IMR-90 (cell line): ENCODE results near the gene OXLD1. TPM values are rescaled to one million over a fixed set of nuclear protein-coding genes. Genes with fewer than 3 reads are reported as not detected.
"Not testable (repeated sequence)": the region's sequence is repeated elsewhere in the genome, so short reads cannot be mapped to it uniquely, and the experiment has no call there.

Source experiments
- ATAC-seq: fragments of 200-7000 bp; cut with Tn5 transposase; 2 replicates; pipeline ENCODE4 v1.9.1; 2020; ENCODE audit warnings: low read depth, mild to moderate bottlenecking, moderate library complexity
- BruUV-seq: library from RNA; stranded (reverse); fragments of 400-500 nt; replicated peaks from 2 replicates; lab custom pipeline; 2021; lab: Mats Ljungman, UMichigan
- CTCF ChIA-PET: fragments of 300-600 bp; formaldehyde crosslinking; extraction: SDS; loops from one replicate; lab custom pipeline; 2021; ENCODE audit warnings: antibody characterized with exemption; lab: Yijun Ruan, JAX
- POLR2A ChIA-PET: fragments of 300-600 bp; sonication (Branson Sonifier 250); formaldehyde crosslinking; loops from one replicate; lab custom pipeline; 2022; ENCODE audit warnings: antibody characterized with exemption; ENCODE audit not compliant: unreplicated experiment; lab: Charles Lee
- DNase-seq: peaks from one replicate; pipeline ENCODE4 v3.0.0; 2013
- H2AFZ ChIP-seq: replicated peaks from 2 replicates; pipeline ENCODE3; 2013; ENCODE audit warnings: low read length, mild to moderate bottlenecking; ENCODE audit not compliant: poor library complexity
- H2AK5ac ChIP-seq: 2 replicates; pipeline ENCODE4 v1.6.1; 2013; ENCODE audit warnings: low read depth, low read length, inconsistent platforms
- H2AK9ac ChIP-seq: replicated peaks from 2 replicates; pipeline ENCODE3; 2013; ENCODE audit warnings: mild to moderate bottlenecking, low read depth, low read length, moderate library complexity; ENCODE audit not compliant: poor library complexity
- H2BK120ac ChIP-seq: 2 replicates; pipeline ENCODE4 v1.6.1; 2013; ENCODE audit warnings: low read depth, low read length, inconsistent platforms
- H2BK15ac ChIP-seq: 3 replicates; pipeline ENCODE4 v1.6.1; 2013; ENCODE audit warnings: low read depth, low read length, inconsistent platforms
- H2BK20ac ChIP-seq: 2 replicates; pipeline ENCODE4 v1.6.1; 2013; ENCODE audit warnings: low read depth, mild to moderate bottlenecking, inconsistent platforms, low read length, moderate library complexity
- H2BK5ac ChIP-seq: 2 replicates; pipeline ENCODE4 v1.6.1; 2013; ENCODE audit warnings: mild to moderate bottlenecking, low read depth, low read length, inconsistent platforms; ENCODE audit not compliant: poor library complexity, severe bottlenecking
- H3K14ac ChIP-seq: replicated peaks from 2 replicates; pipeline ENCODE4 v1.6.1; 2013; ENCODE audit warnings: low read depth, low read length, inconsistent platforms
- H3K18ac ChIP-seq: 2 replicates; pipeline ENCODE4 v1.6.1; 2013; ENCODE audit warnings: low read depth, low read length, control low read depth
- H3K23ac ChIP-seq: 2 replicates; pipeline ENCODE4 v1.6.1; 2013; ENCODE audit warnings: low read depth, low read length, inconsistent platforms
- H3K27ac ChIP-seq: 2 replicates; pipeline ENCODE4 v1.5.1; 2013; ENCODE audit warnings: mild to moderate bottlenecking, control low read depth, low read length; ENCODE audit not compliant: insufficient read depth
- H3K27me3 ChIP-seq: 2 replicates; pipeline ENCODE4 v1.6.1; 2013; ENCODE audit warnings: low read length; ENCODE audit not compliant: control insufficient read depth, insufficient read depth
- H3K36me3 ChIP-seq: 2 replicates; pipeline ENCODE4 v1.6.1; 2013; ENCODE audit warnings: low read length, mixed read lengths; ENCODE audit not compliant: control insufficient read depth, insufficient read depth
- H3K4ac ChIP-seq: 2 replicates; pipeline ENCODE4 v1.6.1; 2013; ENCODE audit warnings: low read depth, low read length, inconsistent platforms
- H3K4me1 ChIP-seq: 2 replicates; pipeline ENCODE4 v1.6.1; 2013; ENCODE audit warnings: low read length, mixed read lengths; ENCODE audit not compliant: control insufficient read depth, insufficient read depth
- H3K4me2 ChIP-seq: 2 replicates; pipeline ENCODE4 v1.6.1; 2013; ENCODE audit warnings: low read depth, mild to moderate bottlenecking, control low read depth, low read length, moderate library complexity
- H3K4me3 ChIP-seq: 2 replicates; pipeline ENCODE4 v1.5.1; 2013; ENCODE audit warnings: low read depth, mild to moderate bottlenecking, control low read depth, low read length, moderate library complexity; ENCODE audit not compliant: insufficient read depth
- H3K56ac ChIP-seq: 2 replicates; pipeline ENCODE4 v1.6.1; 2013; ENCODE audit warnings: low read length, inconsistent platforms; ENCODE audit not compliant: insufficient read depth; ENCODE audit errors: extremely low read depth
- H3K79me1 ChIP-seq, 2 experiments: 2 replicates each; pipeline ENCODE4 v1.6.1; 2013; ENCODE audit warnings: low read length in 2 of 2, inconsistent platforms in 1 of 2, low read depth in 1 of 2
- H3K9ac ChIP-seq: 2 replicates; pipeline ENCODE4 v1.6.1; 2013; ENCODE audit warnings: low read depth, low read length, control low read depth
- H3K9me1 ChIP-seq: 2 replicates; pipeline ENCODE4 v1.6.1; 2013; ENCODE audit warnings: low read length, inconsistent platforms; ENCODE audit not compliant: insufficient read depth
- H3K9me3 ChIP-seq: 2 replicates; pipeline ENCODE4 v1.6.1; 2013; ENCODE audit warnings: low read length; ENCODE audit not compliant: control insufficient read depth, insufficient read depth
- H4K20me1 ChIP-seq: 2 replicates; pipeline ENCODE4 v1.6.1; 2013; ENCODE audit warnings: low read length, inconsistent platforms; ENCODE audit not compliant: insufficient read depth
- H4K5ac ChIP-seq: 2 replicates; pipeline ENCODE4 v1.6.1; 2013; ENCODE audit warnings: mild to moderate bottlenecking, low read depth, low read length, control low read depth
- H4K8ac ChIP-seq, 2 experiments: 2 replicates each; pipeline ENCODE4 v1.6.1; 2013; ENCODE audit warnings: low read depth in 2 of 2, low read length in 2 of 2, control low read depth in 1 of 2, inconsistent platforms in 1 of 2
- H4K91ac ChIP-seq: 2 replicates; pipeline ENCODE4 v1.6.1; 2013; ENCODE audit warnings: low read depth, low read length, inconsistent platforms; ENCODE audit not compliant: insufficient read depth
- CTCF ChIP-seq: conservative IDR thresholded peaks from 2 replicates; pipeline ENCODE4 v1.5.1; 2012; ENCODE audit warnings: mild to moderate bottlenecking, low read depth, low read length, improper control_type of control experiment
- RAD21 ChIP-seq: IDR thresholded peaks from 2 replicates; pipeline ENCODE4 v1.6.1; 2012; ENCODE audit warnings: low read length, improper control_type of control experiment
- SMC3 ChIP-seq: fragments of 150-350 bp; IDR thresholded peaks from 2 replicates; pipeline ENCODE4 v1.6.1; 2016; ENCODE audit warnings: low read depth, mild to moderate bottlenecking, antibody characterized with exemption, low read length, moderate library complexity
- WGBS, 2 experiments: methylation state at CpG; one replicate each; pipeline versions ENCODE4 v1.1.5 to v1.1.7; 2013; ENCODE audit warnings: missing lambda C conversion rate in 2 of 2; ENCODE audit not compliant: insufficient read length in 1 of 2; ENCODE audit errors: extremely low coverage in 2 of 2; 5-methylcytosine and 5-hydroxymethylcytosine counted together
- dilution Hi-C: fragments of 300-500 bp; cut with HindIII; formaldehyde crosslinking; loops from one replicate; pipeline ENCODE4 v1.14.3; 2018; ENCODE audit warnings: low sequenced_read_pairs; ENCODE audit not compliant: unreplicated experiment
- in situ Hi-C: fragments of 300-500 bp; cut with MboI; formaldehyde crosslinking; loops from 3 replicates; pipeline ENCODE4 v1.14.3; 2019; ENCODE audit warnings: low sequenced_read_pairs, inconsistent platforms, mixed read lengths
- intact Hi-C: fragments of 100-400 bp; cut with micrococcal nuclease; formaldehyde crosslinking; loops from 2 replicates; pipeline ENCODE4 v1.10.0; 2022
- polyA plus RNA-seq, 3 experiments: library from polyadenylated mRNA; depleted of rRNA; stranded (reverse); fragments of >200 nt; gene quantifications; 2 replicates each; pipeline ENCODE4 v1.2.3, GENCODE V29; 2012; ENCODE audit warnings: low replicate concordance in 1 of 3
- total RNA-seq: library from RNA; depleted of rRNA; stranded (reverse); fragments of >200 nt; gene quantifications from 2 replicates; pipeline ENCODE4 v1.2.3, GENCODE V29; 2012

The OXLD1 gene
- total and polyA plus RNA-seq, 2 of the 4 experiments (the other 2 are of a cell fraction): 9.9 to 22.3 TPM

GRCh38 chr17:81675515-81676221 lies 9.3 kb upstream of the OXLD1 start:
- H2BK120ac ChIP-seq, H2AK5ac ChIP-seq, dilution Hi-C loops, BruUV-seq, H3K27me3 ChIP-seq, H3K9me3 ChIP-seq, H3K9me1 ChIP-seq, H4K20me1 ChIP-seq, H3K56ac ChIP-seq, intact Hi-C loops, H4K8ac ChIP-seq, in situ Hi-C loops, H4K91ac ChIP-seq, ATAC-seq, H3K4ac ChIP-seq, H3K18ac ChIP-seq, H2AFZ ChIP-seq, H3K27ac ChIP-seq, H2BK15ac ChIP-seq, H2BK20ac ChIP-seq, H3K4me2 ChIP-seq, H3K4me1 ChIP-seq, H2BK5ac ChIP-seq, CTCF ChIA-PET, H3K23ac ChIP-seq, POLR2A ChIA-PET, H3K14ac ChIP-seq, H3K4me3 ChIP-seq, H4K5ac ChIP-seq, H3K9ac ChIP-seq: not testable (repeated sequence)
- WGBS, 2 experiments: no CpG with 5 or more reads among the region's 18 CpGs
- DNase-seq: peak; percentile 33
- peak; percentile 18; the same call in 1 of the 2 replicates for TF ChIP-seq SMC3
- TF ChIP-seq CTCF: peak; percentile 41
- TF ChIP-seq RAD21: peak; percentile 35
- Histone ChIP-seq H3K79me1 (peaks cover 15 to 59% of the 10 kb centered on the region in 2 experiments; a peak in 3 of 4 replicates), H3K36me3 (peaks cover 37% of the 10 kb centered on the region), H2AK9ac (peak overlapping the region; percentile 28)
